HCT116 (cell line): ENCODE measurements around the gene NCAN. TPM values are rescaled to one million over a fixed set of nuclear protein-coding genes. Genes with fewer than 3 reads are reported as not detected.

ENCODE experiments used
- ATAC-seq: fragments of 200-7000 bp; cut with Tn5 transposase; 2 replicates; pipeline ENCODE4 v1.9.1; 2020; ENCODE audit warnings: mild to moderate bottlenecking, moderate library complexity
- BruUV-seq: library from RNA; stranded (reverse); fragments of 400-500 nt; replicated peaks from 2 replicates; lab custom pipeline; 2021; lab: Mats Ljungman, UMichigan
- CTCF ChIA-PET: fragments of 300-600 bp; sonication (Branson Sonifier 250); formaldehyde crosslinking; loops from one replicate; lab custom pipeline; 2021; ENCODE audit warnings: antibody characterized with exemption; lab: Charles Lee
- POLR2A ChIA-PET: fragments of 300-600, 350-600 bp; sonication (Branson Sonifier 250); formaldehyde crosslinking; loops from one replicate; lab custom pipeline; 2021; ENCODE audit warnings: antibody characterized with exemption; lab: Charles Lee
- RAD21 ChIA-PET, 2 experiments: fragments of 300-600 bp; sonication (Branson Sonifier 250); formaldehyde crosslinking; loops; one replicate each; lab custom pipeline; 2023; ENCODE audit warnings: low total read pairs in 2 of 2; ENCODE audit not compliant: uncharacterized antibody in 2 of 2, unreplicated experiment in 2 of 2, low non-redundant PET in 1 of 2; lab: Charles Lee
- DNase-seq: peaks from one replicate; pipeline ENCODE4 v3.0.0-alpha.2; 2010; ENCODE audit warnings: low read depth, low spot score
- H2AFZ ChIP-seq: fragments of 200-600 bp; shearing (Covaris generic), sonication (generic); 2 replicates; pipeline ENCODE4 v1.6.1; 2017; ENCODE audit warnings: low read depth, mixed run types, mixed read lengths, antibody characterized with exemption, low read length; ENCODE audit not compliant: poor library complexity, severe bottlenecking
- H3K27ac ChIP-seq: 2 replicates; pipeline ENCODE4 v1.5.1; 2012; ENCODE audit warnings: low read depth, low read length
- H3K27me3 ChIP-seq: fragments of 200-600 bp; sonication (generic); 2 replicates; pipeline ENCODE4 v1.6.1; 2016; ENCODE audit warnings: mixed run types, low read length, mixed read lengths; ENCODE audit not compliant: insufficient read depth
- H3K36me3 ChIP-seq, 2 experiments: fragments of 200-500 bp in 1 of 2; fragments of 200-600 bp in 1 of 2; sonication (Bioruptor generic) in 1 of 2; sonication (generic) in 1 of 2; 2 replicates each; pipeline versions ENCODE4 v1.5.1 to v1.6.1; 2014 to 2016; ENCODE audit warnings: low read length in 2 of 2, inconsistent platforms in 1 of 2, mixed read lengths in 1 of 2, mixed run types in 1 of 2; ENCODE audit not compliant: insufficient read depth in 2 of 2, control insufficient read depth in 1 of 2
- H3K4me1 ChIP-seq, 2 experiments: fragments of 200-600 bp in 1 of 2; sonication (generic) in 1 of 2; 2 replicates each; pipeline versions ENCODE4 v1.5.1 to v1.6.1; 2012 to 2017; ENCODE audit warnings: low read length in 2 of 2, inconsistent platforms in 1 of 2, mild to moderate bottlenecking in 1 of 2, mixed read lengths in 1 of 2, mixed run types in 1 of 2, moderate library complexity in 1 of 2; ENCODE audit not compliant: insufficient read depth in 2 of 2, control insufficient read depth in 1 of 2
- H3K4me2 ChIP-seq: fragments of 200-600 bp; sonication (generic); 2 replicates; pipeline ENCODE4 v1.6.1; 2017; ENCODE audit warnings: mixed run types, low read length, mixed read lengths
- H3K4me3 ChIP-seq, 2 experiments: fragments of 200-600 bp in 1 of 2; sonication (generic) in 1 of 2; replicated peaks in 1 of 2; 2 replicates each; pipeline ENCODE4 v1.5.1; 2011 to 2016; ENCODE audit warnings: low read length in 2 of 2, control low read depth in 1 of 2, low read depth in 1 of 2, mild to moderate bottlenecking in 1 of 2, mixed read lengths in 1 of 2, mixed run types in 1 of 2
- H3K79me2 ChIP-seq: fragments of 200-600 bp; sonication (generic); 2 replicates; pipeline ENCODE4 v1.6.1; 2017; ENCODE audit warnings: mild to moderate bottlenecking, mixed run types, low read length, moderate library complexity, mixed read lengths; ENCODE audit not compliant: insufficient read depth
- H3K9ac ChIP-seq: fragments of 200-600 bp; sonication (generic); 2 replicates; pipeline ENCODE4 v1.6.1; 2016; ENCODE audit warnings: low read length, mixed read lengths
- H3K9me2 ChIP-seq: fragments of 200-600 bp; sonication (generic), shearing (Covaris generic); 2 replicates; pipeline ENCODE4 v1.6.1; 2017; ENCODE audit warnings: mixed run types, mild to moderate bottlenecking, moderate library complexity; ENCODE audit not compliant: insufficient read depth
- H3K9me3 ChIP-seq, 2 experiments: fragments of 200-500 bp in 1 of 2; fragments of 200-600 bp in 1 of 2; sonication (Bioruptor generic) in 1 of 2; sonication (generic) in 1 of 2; 2 replicates each; pipeline ENCODE4 v1.6.1; 2014 to 2017; ENCODE audit warnings: low read length in 2 of 2, mixed read lengths in 2 of 2, inconsistent platforms in 1 of 2, low read depth in 1 of 2, mild to moderate bottlenecking in 1 of 2, mixed run types in 1 of 2, moderate library complexity in 1 of 2; ENCODE audit not compliant: control insufficient read depth in 1 of 2, insufficient read depth in 1 of 2
- H4K20me1 ChIP-seq: fragments of 200-600 bp; sonication (generic), shearing (Covaris generic); 2 replicates; pipeline ENCODE4 v1.6.1; 2017; ENCODE audit warnings: mixed run types, mild to moderate bottlenecking, moderate library complexity; ENCODE audit not compliant: insufficient read depth
- ATF3 ChIP-seq: IDR thresholded peaks from 2 replicates; pipeline ENCODE4 v1.6.1; 2012
- CBX3 ChIP-seq: IDR thresholded peaks from 2 replicates; pipeline ENCODE4 v1.6.1; 2012; ENCODE audit warnings: low read depth
- EGR1 ChIP-seq: IDR thresholded peaks from 2 replicates; pipeline ENCODE4 v1.6.1; 2012; ENCODE audit warnings: low read depth
- ELF1 ChIP-seq: IDR thresholded peaks from 2 replicates; pipeline ENCODE4 v1.6.1; 2012; ENCODE audit warnings: low read depth, borderline replicate concordance
- EZH2 ChIP-seq: fragments of 200-600 bp; sonication (generic); IDR thresholded peaks from 2 replicates; pipeline ENCODE4 v1.6.1; 2017; ENCODE audit warnings: antibody characterized with exemption, mixed run types
- JUND ChIP-seq: IDR thresholded peaks from 2 replicates; pipeline ENCODE4 v1.6.1; 2012
- POLR2A ChIP-seq: IDR thresholded peaks from 2 replicates; pipeline ENCODE4 v1.7.0; 2011; ENCODE audit warnings: borderline replicate concordance; ENCODE audit not compliant: insufficient read depth, insufficient read length; ENCODE audit errors: extremely low read depth
- SIN3A ChIP-seq: IDR thresholded peaks from 2 replicates; pipeline ENCODE4 v1.6.1; 2012; ENCODE audit warnings: low read depth
- TCF7L2 ChIP-seq: IDR thresholded peaks from 2 replicates; pipeline ENCODE4 v1.7.0; 2011; ENCODE audit warnings: borderline replicate concordance, inconsistent platforms; ENCODE audit not compliant: insufficient read depth, insufficient read length; ENCODE audit errors: extremely low read depth
- YY1 ChIP-seq: IDR thresholded peaks from 2 replicates; pipeline ENCODE4 v1.6.1; 2011; ENCODE audit warnings: low read length, low read depth, moderate library complexity, mild to moderate bottlenecking; ENCODE audit not compliant: insufficient replicate concordance; ENCODE audit errors: extremely low read depth
- ZFX ChIP-seq: fragments of 450-650 bp; IDR thresholded peaks from 2 replicates; pipeline ENCODE4 v1.6.1; 2017
- intact Hi-C: fragments of 100-400 bp; cut with micrococcal nuclease; formaldehyde crosslinking; loops from 2 replicates; pipeline ENCODE4 v1.10.0; 2022
- total RNA-seq: library from RNA; stranded (reverse); gene quantifications from one replicate; pipeline ENCODE4 v1.2.1, GENCODE V29; 2021; ENCODE audit not compliant: unreplicated experiment
- TF ChIP-seq, protein P1 (sequence below), 3 experiments: fragments of 200-600 bp in 1 of 3; sonication (generic) in 1 of 3; IDR thresholded peaks in 2 of 3; conservative IDR thresholded peaks in 1 of 3; 2 replicates each; pipeline ENCODE4 v1.5.1; 2012 to 2017; ENCODE audit warnings: low read depth in 2 of 3, low read length in 2 of 3, antibody characterized with exemption in 1 of 3, borderline replicate concordance in 1 of 3, control low read depth in 1 of 3, mild to moderate bottlenecking in 1 of 3, mixed read lengths in 1 of 3, mixed run types in 1 of 3, moderate library complexity in 1 of 3; ENCODE audit not compliant: insufficient read depth in 1 of 3
- TF ChIP-seq, protein P2 (sequence below): IDR thresholded peaks from 2 replicates; pipeline ENCODE4 v1.6.1; 2012

Gene NCAN
- total RNA-seq, 1 experiment from 2014 or later = 0.07 TPM

GRCh38 chr19:19207637-19208572 lies 3.9 kb upstream of the NCAN start:
- Histone ChIP-seq H4K20me1 (no peaks in the 10 kb centered on the region), H3K4me3 (no peak overlapping the region), H3K79me2 (peaks cover 2% of the 10 kb centered on the region), H3K27ac (no peak overlapping the region), H3K36me3 (no peaks in the 10 kb centered on the region), H3K4me1 (peaks cover 2 to 21% of the 10 kb centered on the region in 2 experiments; a peak in 3 of 4 replicates), H3K9me2 (no peaks in the 10 kb centered on the region), H3K27me3 (no peaks in the 10 kb centered on the region), H2AFZ (no peak overlapping the region), H3K9ac (no peak overlapping the region), H3K9me3 (no peaks in the 10 kb centered on the region), H3K4me2 (no peak overlapping the region; the same call in 1 of the 2 replicates)
- no TSS peak for BruUV-seq
- ATAC-seq = no peak
- intact Hi-C loops = no loop called here
- POLR2A ChIA-PET = no interaction called here
- CTCF ChIA-PET = no interaction called here
- RAD21 ChIA-PET = interaction anchor here in 1 of 2 experiments (0.6 kb wide), 1 partner anchor 33 kb away, joined by 4 read pairs; no protein-coding TSS in a partner anchor
- no peak for TF ChIP-seq JUND
- TF ChIP-seq, all 23 proteins: peak for 0
- DNase-seq = no peak

- Histone ChIP-seq H3K79me2 (no peaks in the 10 kb centered on the region), H3K4me3 (no peak overlapping the region), H3K9me2 (no peaks in the 10 kb centered on the region), H4K20me1 (no peaks in the 10 kb centered on the region), H3K27ac (no peak overlapping the region), H3K36me3 (no peaks in the 10 kb centered on the region), H3K27me3 (no peaks in the 10 kb centered on the region), H3K9ac (no peak overlapping the region), H3K9me3 (no peaks in the 10 kb centered on the region), H3K4me2 (no peak overlapping the region), H2AFZ (no peak overlapping the region), H3K4me1 (peaks cover 0 to 10% of the 10 kb centered on the region in 2 experiments; a peak in 1 of 4 replicates)
- ChIA-PET RAD21 (no interaction called here), CTCF (no interaction called here), POLR2A (no interaction called here)
- intact Hi-C loops = no loop called here
- ATAC-seq (no peak), DNase-seq (no peak)
- no TSS peak for BruUV-seq
- TF ChIP-seq ATF3 (no peak), TCF7L2 (no peak), ELF1 (no peak), SIN3A (no peak), EZH2 (no peak), YY1 (no peak), CBX3 (no peak), POLR2A (no peak), ZFX (no peak), JUND (no peak), EGR1 (no peak)
- TF ChIP-seq, protein P1, sequence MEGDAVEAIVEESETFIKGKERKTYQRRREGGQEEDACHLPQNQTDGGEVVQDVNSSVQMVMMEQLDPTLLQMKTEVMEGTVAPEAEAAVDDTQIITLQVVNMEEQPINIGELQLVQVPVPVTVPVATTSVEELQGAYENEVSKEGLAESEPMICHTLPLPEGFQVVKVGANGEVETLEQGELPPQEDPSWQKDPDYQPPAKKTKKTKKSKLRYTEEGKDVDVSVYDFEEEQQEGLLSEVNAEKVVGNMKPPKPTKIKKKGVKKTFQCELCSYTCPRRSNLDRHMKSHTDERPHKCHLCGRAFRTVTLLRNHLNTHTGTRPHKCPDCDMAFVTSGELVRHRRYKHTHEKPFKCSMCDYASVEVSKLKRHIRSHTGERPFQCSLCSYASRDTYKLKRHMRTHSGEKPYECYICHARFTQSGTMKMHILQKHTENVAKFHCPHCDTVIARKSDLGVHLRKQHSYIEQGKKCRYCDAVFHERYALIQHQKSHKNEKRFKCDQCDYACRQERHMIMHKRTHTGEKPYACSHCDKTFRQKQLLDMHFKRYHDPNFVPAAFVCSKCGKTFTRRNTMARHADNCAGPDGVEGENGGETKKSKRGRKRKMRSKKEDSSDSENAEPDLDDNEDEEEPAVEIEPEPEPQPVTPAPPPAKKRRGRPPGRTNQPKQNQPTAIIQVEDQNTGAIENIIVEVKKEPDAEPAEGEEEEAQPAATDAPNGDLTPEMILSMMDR (IDR thresholded peaks at IDR 0.05 in 2 of 3, conservative IDR thresholded peaks at IDR 0.05 in 1 of 3; ENCODE audit: borderline replicate concordance in 1 of 3, insufficient read depth in 1 of 3, low read depth in 2 of 3, low read length in 2 of 3) = no peak
- TF ChIP-seq, protein P2, sequence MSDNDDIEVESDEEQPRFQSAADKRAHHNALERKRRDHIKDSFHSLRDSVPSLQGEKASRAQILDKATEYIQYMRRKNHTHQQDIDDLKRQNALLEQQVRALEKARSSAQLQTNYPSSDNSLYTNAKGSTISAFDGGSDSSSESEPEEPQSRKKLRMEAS = no peak
Measured at GRCh38 chr19:19209372-19209771, 2.4 kb upstream of the NCAN start.
